ENCODE results near the gene AKR7A2.

Gene AKR7A2

GRCh38 chr1:19325368-19325957 lies 13.5 kb upstream of the AKR7A2 start:
- Histone ChIP-seq H4K8ac (ENCODE audit: low read depth, low read length) (no peak overlapping the region), H3K18ac (ENCODE audit: low read length) (no peak overlapping the region), H4K12ac (ENCODE audit: low read depth, low read length) (no peak overlapping the region), H3K9me3 (ENCODE audit: insufficient read depth, low read depth, low read length) (no peaks in the 10 kb centered on the region), H3K23ac (ENCODE audit: low read length) (no peak overlapping the region), H3K9ac (ENCODE audit: low read length) (no peak overlapping the region), H2BK12ac (ENCODE audit: low read length) (no peak overlapping the region), H3K79me2 (ENCODE audit: control insufficient read depth, insufficient read depth, low read length, poor library complexity) (no peaks in the 10 kb centered on the region), H3K4me2 (ENCODE audit: low read length) (no peak overlapping the region), H4K91ac (ENCODE audit: low read depth, low read length) (no peak overlapping the region), H3K79me1 (ENCODE audit: low read length) (no peaks in the 10 kb centered on the region), H3K27me3 (ENCODE audit: insufficient read depth, low read length) (no peaks in the 10 kb centered on the region), H3K4me1 (ENCODE audit: control insufficient read depth in 1 of 2, insufficient read depth in 2 of 2, low read length in 2 of 2) (peaks cover 0 to 4% of the 10 kb centered on the region in 2 experiments), H2BK120ac (ENCODE audit: insufficient read depth, low read length, poor library complexity) (no peak overlapping the region), H3K4ac (ENCODE audit: low read depth, low read length) (no peak overlapping the region), H2BK5ac (ENCODE audit: low read depth, low read length, poor library complexity) (no peak overlapping the region), H3K4me3 (ENCODE audit: low read depth, low read length) (no peak overlapping the region), H2AFZ (ENCODE audit: insufficient read depth, low read length, poor library complexity) (no peak overlapping the region), H2AK5ac (ENCODE audit: low read length) (no peak overlapping the region), H3K36me3 (ENCODE audit: control insufficient read depth in 1 of 2, insufficient read depth in 2 of 2, low read length in 2 of 2) (peaks cover 62 to 65% of the 10 kb centered on the region in 2 experiments), H3K14ac (ENCODE audit: low read length) (no peak overlapping the region), H3K27ac (ENCODE audit: low read depth, low read length) (no peak overlapping the region)
- DNase-seq, result no peak
- no CpG with 5 or more reads among the region's 19 CpGs for WGBS (ENCODE audit: extremely low coverage, insufficient coverage, insufficient read length)

DNA sequence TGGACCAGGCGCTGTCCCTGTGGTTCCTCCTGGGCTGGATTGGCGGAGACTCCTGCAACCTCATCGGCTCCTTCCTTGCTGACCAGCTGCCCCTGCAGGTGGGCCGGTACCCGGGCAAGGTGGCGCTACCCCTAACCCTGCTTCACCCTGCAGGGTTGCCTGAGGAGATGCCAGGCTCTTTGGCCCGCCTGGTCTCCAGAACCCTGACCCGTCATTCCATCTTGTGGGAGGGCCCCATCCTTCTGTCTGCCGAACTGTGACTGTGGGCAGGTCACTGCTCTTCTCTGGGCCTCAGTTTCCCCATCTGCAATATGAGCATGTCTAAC lies 12.7 kb upstream of the AKR7A2 start:
- no peak overlapping the region for H2AK5ac ChIP-seq (ENCODE audit: low read length)
- H2AFZ ChIP-seq (ENCODE audit: insufficient read depth, low read length, poor library complexity), result no peak overlapping the region
- no peak overlapping the region for H3K14ac ChIP-seq (ENCODE audit: low read length)
- no peak overlapping the region for H3K27ac ChIP-seq (ENCODE audit: low read depth, low read length)
- H3K18ac ChIP-seq (ENCODE audit: low read length), result no peak overlapping the region
- H3K9me3 ChIP-seq (ENCODE audit: insufficient read depth, low read depth, low read length), result no peaks in the 10 kb centered on the region
- H3K79me2 ChIP-seq (ENCODE audit: control insufficient read depth, insufficient read depth, low read length, poor library complexity), result no peaks in the 10 kb centered on the region
- no peak overlapping the region for H4K8ac ChIP-seq (ENCODE audit: low read depth, low read length)
- H3K27me3 ChIP-seq (ENCODE audit: insufficient read depth, low read length), result no peaks in the 10 kb centered on the region
- H4K12ac ChIP-seq (ENCODE audit: low read depth, low read length), result no peak overlapping the region
- H2BK12ac ChIP-seq (ENCODE audit: low read length), result no peak overlapping the region
- H3K4me3 ChIP-seq (ENCODE audit: low read depth, low read length), result no peak overlapping the region
- no peak overlapping the region for H3K23ac ChIP-seq (ENCODE audit: low read length)
- peaks cover 0 to 4% of the 10 kb centered on the region in 2 experiments for H3K4me1 ChIP-seq (ENCODE audit: control insufficient read depth in 1 of 2, insufficient read depth in 2 of 2, low read length in 2 of 2)
- no peak overlapping the region for H4K91ac ChIP-seq (ENCODE audit: low read depth, low read length)
- H3K36me3 ChIP-seq (ENCODE audit: control insufficient read depth in 1 of 2, insufficient read depth in 2 of 2, low read length in 2 of 2), result peaks cover 62 to 63% of the 10 kb centered on the region in 2 experiments
- no CpG with 5 or more reads among the region's 9 CpGs for WGBS (ENCODE audit: extremely low coverage, insufficient coverage, insufficient read length)
- H3K79me1 ChIP-seq (ENCODE audit: low read length), result no peaks in the 10 kb centered on the region
- H3K9ac ChIP-seq (ENCODE audit: low read length), result no peak overlapping the region
- DNase-seq, result no peak
- H3K4ac ChIP-seq (ENCODE audit: low read depth, low read length), result no peak overlapping the region
- no peak overlapping the region for H3K4me2 ChIP-seq (ENCODE audit: low read length)
- H2BK120ac ChIP-seq (ENCODE audit: insufficient read depth, low read length, poor library complexity), result no peak overlapping the region
- H2BK5ac ChIP-seq (ENCODE audit: low read depth, low read length, poor library complexity), result no peak overlapping the region

GRCh38 chr1:19323987-19324664 lies 12.2 kb upstream of the AKR7A2 start:
- H2BK5ac ChIP-seq (ENCODE audit: low read depth, low read length, poor library complexity), result no peak overlapping the region
- H4K91ac ChIP-seq (ENCODE audit: low read depth, low read length), result no peak overlapping the region
- H3K79me1 ChIP-seq (ENCODE audit: low read length), result no peaks in the 10 kb centered on the region
- H3K27ac ChIP-seq (ENCODE audit: low read depth, low read length), result no peak overlapping the region
- no peak overlapping the region for H2BK12ac ChIP-seq (ENCODE audit: low read length)
- no peak overlapping the region for H3K4me3 ChIP-seq (ENCODE audit: low read depth, low read length)
- no peaks in the 10 kb centered on the region for H3K9me3 ChIP-seq (ENCODE audit: insufficient read depth, low read depth, low read length)
- H3K18ac ChIP-seq (ENCODE audit: low read length), result no peak overlapping the region
- no peak overlapping the region for H3K14ac ChIP-seq (ENCODE audit: low read length)
- no peak overlapping the region for H3K9ac ChIP-seq (ENCODE audit: low read length)
- no peak overlapping the region for H3K4me2 ChIP-seq (ENCODE audit: low read length)
- no peak for DNase-seq
- H3K4me1 ChIP-seq (ENCODE audit: control insufficient read depth in 1 of 2, insufficient read depth in 2 of 2, low read length in 2 of 2), result peaks cover 0 to 4% of the 10 kb centered on the region in 2 experiments
- WGBS (ENCODE audit: extremely low coverage, insufficient coverage, insufficient read length), result no CpG with 5 or more reads among the region's 23 CpGs
- no peaks in the 10 kb centered on the region for H3K79me2 ChIP-seq (ENCODE audit: control insufficient read depth, insufficient read depth, low read length, poor library complexity)
- H3K36me3 ChIP-seq (ENCODE audit: control insufficient read depth in 1 of 2, insufficient read depth in 2 of 2, low read length in 2 of 2), result peaks cover 59% of the 10 kb centered on the region in 2 experiments
- H3K23ac ChIP-seq (ENCODE audit: low read length), result no peak overlapping the region
- H3K4ac ChIP-seq (ENCODE audit: low read depth, low read length), result no peak overlapping the region
- H2AFZ ChIP-seq (ENCODE audit: insufficient read depth, low read length, poor library complexity), result no peak overlapping the region
- H3K27me3 ChIP-seq (ENCODE audit: insufficient read depth, low read length), result no peaks in the 10 kb centered on the region
- H2BK120ac ChIP-seq (ENCODE audit: insufficient read depth, low read length, poor library complexity), result no peak overlapping the region
- no peak overlapping the region for H4K12ac ChIP-seq (ENCODE audit: low read depth, low read length)
- H2AK5ac ChIP-seq (ENCODE audit: low read length), result no peak overlapping the region
- no peak overlapping the region for H4K8ac ChIP-seq (ENCODE audit: low read depth, low read length)

DNA sequence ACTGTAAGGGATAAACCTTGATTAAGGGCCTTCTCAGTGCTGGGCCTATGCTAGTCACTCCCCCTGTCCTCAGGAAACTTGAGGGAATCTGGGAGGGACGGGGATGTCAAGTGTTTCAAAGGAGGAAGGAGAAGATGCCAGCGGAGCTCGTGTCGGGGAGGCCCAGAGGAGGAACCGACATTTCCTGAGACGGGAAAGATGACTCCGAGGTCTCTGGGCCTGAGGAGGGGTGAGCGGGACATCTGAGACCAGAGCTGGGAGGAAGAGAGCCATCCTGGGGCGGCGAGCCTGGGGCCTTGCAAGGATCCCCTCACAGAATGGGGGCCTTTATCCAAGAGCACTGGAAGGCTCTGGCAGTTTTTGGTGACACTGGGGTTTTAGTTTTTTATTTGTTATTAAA lies 10.5 kb upstream of the AKR7A2 start:
- Histone ChIP-seq H3K79me2 (ENCODE audit: control insufficient read depth, insufficient read depth, low read length, poor library complexity) (no peaks in the 10 kb centered on the region), H3K36me3 (ENCODE audit: control insufficient read depth in 1 of 2, insufficient read depth in 2 of 2, low read length in 2 of 2) (peaks cover 56 to 57% of the 10 kb centered on the region in 2 experiments), H4K8ac (ENCODE audit: low read depth, low read length) (no peak overlapping the region), H2BK5ac (ENCODE audit: low read depth, low read length, poor library complexity) (no peak overlapping the region), H3K79me1 (ENCODE audit: low read length) (no peaks in the 10 kb centered on the region), H4K12ac (ENCODE audit: low read depth, low read length) (no peak overlapping the region), H2AFZ (ENCODE audit: insufficient read depth, low read length, poor library complexity) (no peak overlapping the region), H3K18ac (ENCODE audit: low read length) (no peak overlapping the region), H3K4me1 (ENCODE audit: control insufficient read depth in 1 of 2, insufficient read depth in 2 of 2, low read length in 2 of 2) (peaks cover 0 to 4% of the 10 kb centered on the region in 2 experiments), H3K4ac (ENCODE audit: low read depth, low read length) (no peak overlapping the region), H3K27ac (ENCODE audit: low read depth, low read length) (no peak overlapping the region), H3K4me3 (ENCODE audit: low read depth, low read length) (no peak overlapping the region), H3K23ac (ENCODE audit: low read length) (no peak overlapping the region), H3K9me3 (ENCODE audit: insufficient read depth, low read depth, low read length) (no peaks in the 10 kb centered on the region), H3K9ac (ENCODE audit: low read length) (no peak overlapping the region), H2BK12ac (ENCODE audit: low read length) (no peak overlapping the region), H2BK120ac (ENCODE audit: insufficient read depth, low read length, poor library complexity) (no peak overlapping the region), H3K27me3 (ENCODE audit: insufficient read depth, low read length) (no peaks in the 10 kb centered on the region), H4K91ac (ENCODE audit: low read depth, low read length) (no peak overlapping the region), H2AK5ac (ENCODE audit: low read length) (no peak overlapping the region), H3K4me2 (ENCODE audit: low read length) (no peak overlapping the region), H3K14ac (ENCODE audit: low read length) (no peak overlapping the region)
- WGBS (ENCODE audit: extremely low coverage, insufficient coverage, insufficient read length), result no CpG with 5 or more reads among the region's 10 CpGs
- DNase-seq, result no peak

All from trophoblast cell (in vitro differentiated cells and primary cell).